Heart left ventricle (tissue), 16 donors: ENCODE measurements around the gene HPSE2. TPM values are rescaled to one million over a fixed set of nuclear protein-coding genes. Genes with fewer than 3 reads are reported as not detected.

ENCODE experiments used
- ATAC-seq, 4 donors: fragments of 200-7000 bp; cut with Tn5 transposase; one replicate each; pipeline ENCODE4 v1.9.1; 2020 to 2022; ENCODE audit warnings: moderate library complexity in 4 of 4, mild to moderate bottlenecking in 3 of 4, moderate number of reproducible peaks in 1 of 4
- DNase-seq, 5 donors: peaks; one replicate each; pipeline ENCODE4 v3.0.0-alpha.2; 2020
- H3K27ac ChIP-seq, 12 donors: fragments of 200-600 bp; sonication (generic) in 4 of 12; one replicate each; pipeline versions ENCODE4 v1.5.0 to v1.8.0; 2016 to 2022; ENCODE audit warnings: mild to moderate bottlenecking in 2 of 12
- H3K27me3 ChIP-seq, 9 donors: fragments of 200-600 bp; sonication (generic) in 2 of 9; one replicate each; pipeline versions ENCODE4 v1.5.1 to v1.8.0; 2016 to 2022; ENCODE audit warnings: mild to moderate bottlenecking in 3 of 9
- H3K36me3 ChIP-seq, 9 donors: fragments of 200-600 bp; sonication (generic) in 2 of 9; one replicate each; pipeline versions ENCODE4 v1.5.0 to v1.8.0; 2018 to 2022; ENCODE audit warnings: mild to moderate bottlenecking in 2 of 9
- H3K4me1 ChIP-seq, 12 donors: fragments of 200-600 bp; sonication (generic) in 4 of 12; one replicate each; pipeline versions ENCODE4 v1.5.0 to v1.8.0; 2016 to 2022; ENCODE audit warnings: mild to moderate bottlenecking in 3 of 12
- H3K4me3 ChIP-seq, 12 donors: fragments of 200-600 bp; sonication (generic) in 4 of 12; one replicate each; pipeline versions ENCODE4 v1.5.0 to v1.8.0; 2017 to 2022; ENCODE audit warnings: mild to moderate bottlenecking in 9 of 12, moderate library complexity in 4 of 12
- H3K9me3 ChIP-seq, 12 donors: fragments of 200-600 bp; sonication (generic) in 4 of 12; one replicate each; pipeline versions ENCODE4 v1.5.0 to v1.8.0; 2016 to 2022; ENCODE audit warnings: mild to moderate bottlenecking in 1 of 12
- CTCF ChIP-seq, 12 donors: fragments of 200-600 bp; sonication (generic) in 4 of 12; IDR thresholded peaks; one replicate each; pipeline versions ENCODE4 v1.5.0 to v1.8.0; 2018 to 2022; ENCODE audit warnings: antibody characterized with exemption in 12 of 12, mild to moderate bottlenecking in 5 of 12
- POLR2A ChIP-seq, 2 donors: fragments of 450-650 bp; IDR thresholded peaks; one replicate each; pipeline ENCODE4 v1.6.1; 2017; ENCODE audit warnings: antibody characterized with exemption in 2 of 2, mild to moderate bottlenecking in 2 of 2, moderate library complexity in 2 of 2
- WGBS, 4 donors: extraction: QIAGEN DNeasy Blood & Tissue Kit in 2 of 4; methylation state at CpG; one replicate each; pipeline versions ENCODE4 v1.1.5 to v1.1.7; 2013 to 2018; 5-methylcytosine and 5-hydroxymethylcytosine counted together
- intact Hi-C, 10 donors: fragments of 100-400 bp; cut with DNase I; formaldehyde crosslinking; loops; one replicate each; pipeline versions ENCODE4 v1.11.1 to v1.14.2; 2022
- polyA plus RNA-seq, 2 donors: library from polyadenylated mRNA; stranded (reverse); fragments of 200-250 nt; gene quantifications; one replicate each; pipeline ENCODE4 v1.2.3, GENCODE V29; 2013
- total RNA-seq, 9 donors: library from RNA; depleted of rRNA in 2 of 9; stranded (reverse); fragments of >200 nt in 2 of 9; fragmentation: NEBNext Ultra II Directional in 3 of 9; extraction: Animal tissue kit (Norgen Biotek cat#: 25700) in 3 of 9; gene quantifications; one replicate each; pipeline versions ENCODE4 v1.1.0 to v1.2.4, GENCODE V29; 2016 to 2023
- donor health status: ischemic (EF 13 %, LVEDD 7.1; RV severe dilation, severe dysfunction).
- donor health status: healthy with polysubstance abuse.
- donor health status: DM: no; HTN: yes; CAD: no.
- donor health status: DM: no; HTN: no; CAD: no.
- donor health status: ischemic (EF 25% LVEDD 6.9; RV normal size, moderate dysfunction).
- donor health status: ischemic (EF 25% LVEDD 5.7; RV mildly dilated, moderate dysfunction).
- donor health status: healthy.
- donor health status: DM: yes; HTN: yes; CAD: no.
- donor health status: ischemic (EF 35%, LVEDD 5.7; RV mildly dilated, moderate dysfunction).
- donor health status: nonischemic (EF 11% LVEDD 7.7; RV severe dilation, severe dysfunction).
- donor health status: DM: yes; HTN: yes; CAD: no.
- donor health status: PGD.
- donor health status: ischemic (EF 29% LVEDD 5.4; RV normal size, mild dysfunction).
- donor health status: nonischemic (EF 23%, LVEDD 6.1; RV moderate dilation, normal function).

Gene HPSE2
- total and polyA plus RNA-seq, 11 donors, result 0.06 to 0.18 (median 0.12) TPM; not detected in 3

- intact Hi-C loops, result no loop called here
- ATAC-seq, result no peak
- H3K4me1 ChIP-seq, result no peaks in the 10 kb centered on the region
Observed at GRCh38 chr10:98577578-98577977, 658.1 kb downstream of the HPSE2 start.

GRCh38 chr10:98577168-98577567 is 658.5 kb downstream of the HPSE2 start:
- no peaks in the 10 kb centered on the region for H3K4me1 ChIP-seq
- intact Hi-C loops, result no loop called here
- H3K36me3 ChIP-seq, result no peaks in the 10 kb centered on the region
- H3K27me3 ChIP-seq, result peaks cover 0 to 20% (median 0%) of the 10 kb centered on the region in 9 donors
- no peak overlapping the region for H3K4me3 ChIP-seq
- no peak for ATAC-seq
- no peak for DNase-seq
- no peak overlapping the region for H3K27ac ChIP-seq
- TF ChIP-seq CTCF (IDR thresholded peaks at IDR 0.05), result no peak
- TF ChIP-seq POLR2A (IDR thresholded peaks at IDR 0.05), result no peak
- H3K9me3 ChIP-seq, result no peaks in the 10 kb centered on the region

More at GRCh38 chr10:98577578-98577977, 658.1 kb downstream of the HPSE2 start:
- H3K4me3 ChIP-seq, result no peak overlapping the region
- H3K27me3 ChIP-seq, result peaks cover 0 to 20% (median 0%) of the 10 kb centered on the region in 9 donors
- no peak for DNase-seq
- TF ChIP-seq POLR2A (IDR thresholded peaks at IDR 0.05) (no peak), CTCF (IDR thresholded peaks at IDR 0.05) (no peak)
- H3K27ac ChIP-seq, result no peak overlapping the region
- H3K9me3 ChIP-seq, result no peaks in the 10 kb centered on the region
- H3K36me3 ChIP-seq, result no peaks in the 10 kb centered on the region

- 56 to 68% (median 60%) methylated on average over 4 of the region's 4 CpGs for WGBS, 4 donors
- DNase-seq, result no peak
- TF ChIP-seq POLR2A (IDR thresholded peaks at IDR 0.05) (no peak), CTCF (IDR thresholded peaks at IDR 0.05) (no peak)
Observed at GRCh38 chr10:98576096-98576495, 659.6 kb downstream of the HPSE2 start.

GRCh38 chr10:98572594-98572993 is 663.1 kb downstream of the HPSE2 start:
- 68 to 73% (median 69%) methylated on average over 5 of the region's 5 CpGs for WGBS, 4 donors
- Histone ChIP-seq H3K27ac (peak overlapping the region in 1 of 12 donors; percentile 7), H3K9me3 (no peaks in the 10 kb centered on the region), H3K27me3 (peaks cover 0 to 18% (median 0%) of the 10 kb centered on the region in 9 donors), H3K4me3 (no peak overlapping the region), H3K36me3 (no peaks in the 10 kb centered on the region), H3K4me1 (no peaks in the 10 kb centered on the region)
- DNase-seq (no peak), ATAC-seq (no peak)
- intact Hi-C loops, result no loop called here
- TF ChIP-seq CTCF (IDR thresholded peaks at IDR 0.05) (no peak), POLR2A (IDR thresholded peaks at IDR 0.05) (no peak)

More at GRCh38 chr10:98576096-98576495, 659.6 kb downstream of the HPSE2 start:
- no peak overlapping the region for H3K27ac ChIP-seq
- H3K4me1 ChIP-seq, result no peaks in the 10 kb centered on the region
- H3K4me3 ChIP-seq, result no peak overlapping the region
- no peaks in the 10 kb centered on the region for H3K36me3 ChIP-seq
- ATAC-seq, result no peak
- intact Hi-C loops, result no loop called here
- H3K9me3 ChIP-seq, result no peaks in the 10 kb centered on the region
- H3K27me3 ChIP-seq, result peaks cover 0 to 20% (median 0%) of the 10 kb centered on the region in 9 donors
